Endothelial cell of coronary artery (primary cell): ENCODE data around the gene SKIC8. TPM values are rescaled to one million over a fixed set of nuclear protein-coding genes. Genes with fewer than 3 reads are reported as not detected.

Experiments
- total RNA-seq: library from RNA; depleted of rRNA; stranded (reverse); fragments of >200 nt; gene quantifications from 2 replicates; pipeline ENCODE4 v1.2.3, GENCODE V29; 2014

SKIC8 gene
- 79.0 and 93.5 TPM in 2 replicates for total RNA-seq

GRCh38 chr15:78299101-78299930, at the start of gene SKIC8:
TSS of gene SKIC8 (minus strand) at chr15:78299609. CDS start at chr15:78295686, 3,923 bp downstream.

GRCh38 chr15:78340231-78341056, 41.0 kb upstream of the SKIC8 start, which contains the start of gene CRABP1:
TSS of gene CRABP1 (plus strand) at chr15:78340353. CDS start at chr15:78340429, 76 bp downstream.

GRCh38 chr15:78264304-78265136, 34.9 kb downstream of the SKIC8 start, which contains the start of gene DNAJA4:
TSS of gene DNAJA4 (plus strand) at chr15:78264562. CDS start at chr15:78264764, 202 bp downstream.

GRCh38 chr15:78234515-78235040, 64.8 kb downstream of the SKIC8 start, which contains the start of gene ACSBG1:
TSS of gene ACSBG1 (minus strand) at chr15:78234565. CDS start at chr15:78234501, 64 bp downstream.

Other genes with a start within 250 kb of the SKIC8 start
- gene TBC1D2B, start 221.9 kb downstream of the SKIC8 start, total RNA-seq = 25.9 and 29.6 TPM in 2 replicates
- gene SH2D7, start 207.0 kb downstream of the SKIC8 start, total RNA-seq = not detected in 2 replicates
- gene CIB2, start 168.2 kb downstream of the SKIC8 start, total RNA-seq = 1.4 and 4.0 TPM in 2 replicates
- 27.4 and 27.7 TPM in 2 replicates for gene IDH3A, start 150.2 kb downstream of the SKIC8 start, total RNA-seq
- not detected in 2 replicates for gene ACSBG1, start 65.0 kb downstream of the SKIC8 start, total RNA-seq
- gene DNAJA4, start 35.0 kb downstream of the SKIC8 start, total RNA-seq = 5.3 and 10.0 TPM in 2 replicates
- not detected in 2 replicates for gene CRABP1, start 40.7 kb upstream of the SKIC8 start, total RNA-seq
- gene IREB2, start 138.6 kb upstream of the SKIC8 start, total RNA-seq = 29.9 and 39.0 TPM in 2 replicates
- 0.72 and 0.94 TPM in 2 replicates for gene HYKK, start 208.0 kb upstream of the SKIC8 start, total RNA-seq
- gene PSMA4, start 240.8 kb upstream of the SKIC8 start, total RNA-seq = 158 and 227 TPM in 2 replicates